ENCODE data around the gene SHTN1.

GRCh38 chr10:117001144-117001543 lies 3.8 kb downstream of the SHTN1 start:
- TF ChIP-seq CTCF (conservative IDR thresholded peaks at IDR 0.05 in 1 of 2, IDR thresholded peaks at IDR 0.05 in 1 of 2; ENCODE audit: low read depth in 1 of 2, low read length in 2 of 2) = no peak
- no peak for TF ChIP-seq EZH2 (IDR thresholded peaks at IDR 0.05; ENCODE audit: low read length, missing control alignments)

Data from fibroblast of lung (primary cell).